Testis (tissue), 2 donors: ENCODE data around the gene C1RL.

Source experiments
- CTCF ChIP-seq, 3 experiments: fragments of 450-650 bp in 2 of 3; fragments of 200-600 bp in 1 of 3; sonication (generic) in 1 of 3; IDR thresholded peaks; one replicate each; pipeline ENCODE4 v1.5.1; 2016 to 2019; ENCODE audit warnings: antibody characterized with exemption in 3 of 3, mild to moderate bottlenecking in 2 of 3, moderate library complexity in 1 of 3
- POLR2A ChIP-seq: fragments of 450-650 bp; IDR thresholded peaks from one replicate; pipeline ENCODE4 v1.6.1; 2017; ENCODE audit warnings: antibody characterized with exemption, mild to moderate bottlenecking, moderate library complexity

GRCh38 chr12:7120166-7120565, 11.2 kb upstream of the C1RL start:
- no peak for TF ChIP-seq POLR2A
- no peak for TF ChIP-seq CTCF (IDR thresholded peaks at IDR 0.05)
